KOPT-K1 (cell line): Measurements from ENCODE around the gene TFAP2D.

Experiments used
- H3K27ac ChIP-seq: fragments of 200-600 bp; sonication (generic); 2 replicates; pipeline ENCODE4 v1.5.1; 2016; ENCODE audit warnings: antibody characterized with exemption, mild to moderate bottlenecking, low read depth, low read length; ENCODE audit not compliant: poor library complexity, severe bottlenecking
- H3K36me3 ChIP-seq: fragments of 200-600 bp; sonication (generic); 2 replicates; pipeline ENCODE4 v1.5.1; 2017; ENCODE audit warnings: antibody characterized with exemption, mild to moderate bottlenecking, low read length, moderate library complexity; ENCODE audit not compliant: insufficient read depth
- H3K9me3 ChIP-seq: fragments of 200-600 bp; sonication (generic); 2 replicates; pipeline ENCODE4 v1.5.1; 2017; ENCODE audit warnings: antibody characterized with exemption, low read length, mild to moderate bottlenecking; ENCODE audit not compliant: insufficient read depth, poor library complexity, severe bottlenecking

Gene TFAP2D

GRCh38 chr6:50713226-50713625 is at the start of gene TFAP2D:
TSS of gene TFAP2D (plus strand) at chr6:50713526. CDS start at chr6:50714056, 530 bp downstream.
- Histone ChIP-seq H3K27ac (no peak within 1 kb of the TSS), H3K9me3 (no peaks in the 10 kb centered on the region), H3K36me3 (no peaks in the 10 kb centered on the region)

- Histone ChIP-seq H3K36me3 (no peaks in the 10 kb centered on the region), H3K27ac (no peak overlapping the region), H3K9me3 (no peaks in the 10 kb centered on the region)
Observed at GRCh38 chr6:50663806-50664205, 49.5 kb upstream of the TFAP2D start.

GRCh38 chr6:50666089-50666488 is 47.2 kb upstream of the TFAP2D start:
- no peaks in the 10 kb centered on the region for H3K36me3 ChIP-seq
- no peak overlapping the region for H3K27ac ChIP-seq
- no peaks in the 10 kb centered on the region for H3K9me3 ChIP-seq

GRCh38 chr6:50681213-50681824 is 32.0 kb upstream of the TFAP2D start:
- Histone ChIP-seq H3K36me3 (no peaks in the 10 kb centered on the region), H3K9me3 (no peaks in the 10 kb centered on the region), H3K27ac (no peak overlapping the region)

GRCh38 chr6:50689210-50689609 is 24.1 kb upstream of the TFAP2D start:
- H3K27ac ChIP-seq = no peak overlapping the region
- H3K36me3 ChIP-seq = no peaks in the 10 kb centered on the region
- H3K9me3 ChIP-seq = no peaks in the 10 kb centered on the region

GRCh38 chr6:50691814-50692495 is 21.4 kb upstream of the TFAP2D start:
- H3K27ac ChIP-seq = no peak overlapping the region
- no peaks in the 10 kb centered on the region for H3K9me3 ChIP-seq
- H3K36me3 ChIP-seq = no peaks in the 10 kb centered on the region

- H3K9me3 ChIP-seq = no peaks in the 10 kb centered on the region
- no peaks in the 10 kb centered on the region for H3K36me3 ChIP-seq
- H3K27ac ChIP-seq = no peak overlapping the region
Observed at GRCh38 chr6:50698546-50698945, 14.8 kb upstream of the TFAP2D start.

- Histone ChIP-seq H3K9me3 (no peaks in the 10 kb centered on the region), H3K27ac (no peak overlapping the region), H3K36me3 (no peaks in the 10 kb centered on the region)
Observed at GRCh38 chr6:50699051-50699775, 14.1 kb upstream of the TFAP2D start.

GRCh38 chr6:50706575-50706974 is 6.8 kb upstream of the TFAP2D start:
- Histone ChIP-seq H3K27ac (no peak overlapping the region), H3K36me3 (no peaks in the 10 kb centered on the region), H3K9me3 (no peaks in the 10 kb centered on the region)

GRCh38 chr6:50707191-50707590 is 6.1 kb upstream of the TFAP2D start:
- no peak overlapping the region for H3K27ac ChIP-seq
- H3K9me3 ChIP-seq = no peaks in the 10 kb centered on the region
- H3K36me3 ChIP-seq = no peaks in the 10 kb centered on the region

GRCh38 chr6:50707652-50708300 is 5.5 kb upstream of the TFAP2D start:
- H3K27ac ChIP-seq = no peak overlapping the region
- no peaks in the 10 kb centered on the region for H3K36me3 ChIP-seq
- H3K9me3 ChIP-seq = no peaks in the 10 kb centered on the region

- H3K27ac ChIP-seq = no peak overlapping the region
Observed at GRCh38 chr6:50708664-50709365, 4.5 kb upstream of the TFAP2D start.

GRCh38 chr6:50709366-50709734 is 4.0 kb upstream of the TFAP2D start:
- Histone ChIP-seq H3K36me3 (no peaks in the 10 kb centered on the region), H3K27ac (no peak overlapping the region), H3K9me3 (no peaks in the 10 kb centered on the region)

More at GRCh38 chr6:50708664-50709365, 4.5 kb upstream of the TFAP2D start:
- H3K36me3 ChIP-seq = no peaks in the 10 kb centered on the region
- H3K9me3 ChIP-seq = no peaks in the 10 kb centered on the region

- Histone ChIP-seq H3K36me3 (no peaks in the 10 kb centered on the region), H3K27ac (no peak overlapping the region), H3K9me3 (no peaks in the 10 kb centered on the region)
Observed at GRCh38 chr6:50711686-50712085, 1.6 kb upstream of the TFAP2D start.

- Histone ChIP-seq H3K36me3 (no peaks in the 10 kb centered on the region), H3K9me3 (no peaks in the 10 kb centered on the region), H3K27ac (no peak overlapping the region)
Observed at GRCh38 chr6:50712291-50712690, 1.0 kb upstream of the TFAP2D start.
